IPS-11a (cell line): ENCODE measurements around the gene NMNAT2.

Source experiments
- H3K4me3 ChIP-seq: one replicate; pipeline ENCODE4 v1.5.1; 2013; ENCODE audit warnings: low read depth, low read length, control low read depth

The NMNAT2 gene

GRCh38 chr1:183218971-183219615 lies 199.1 kb downstream of the NMNAT2 start:
- no peak overlapping the region for H3K4me3 ChIP-seq

GRCh38 chr1:183218027-183218618 lies 200.1 kb downstream of the NMNAT2 start:
- H3K4me3 ChIP-seq, result no peak overlapping the region

- no peak overlapping the region for H3K4me3 ChIP-seq
Measured at GRCh38 chr1:183215936-183216335, 202.2 kb downstream of the NMNAT2 start.

GRCh38 chr1:183215076-183215720 lies 203.0 kb downstream of the NMNAT2 start:
- H3K4me3 ChIP-seq, result no peak overlapping the region

GRCh38 chr1:183214021-183214970 lies 203.9 kb downstream of the NMNAT2 start:
- no peak overlapping the region for H3K4me3 ChIP-seq

DNA sequence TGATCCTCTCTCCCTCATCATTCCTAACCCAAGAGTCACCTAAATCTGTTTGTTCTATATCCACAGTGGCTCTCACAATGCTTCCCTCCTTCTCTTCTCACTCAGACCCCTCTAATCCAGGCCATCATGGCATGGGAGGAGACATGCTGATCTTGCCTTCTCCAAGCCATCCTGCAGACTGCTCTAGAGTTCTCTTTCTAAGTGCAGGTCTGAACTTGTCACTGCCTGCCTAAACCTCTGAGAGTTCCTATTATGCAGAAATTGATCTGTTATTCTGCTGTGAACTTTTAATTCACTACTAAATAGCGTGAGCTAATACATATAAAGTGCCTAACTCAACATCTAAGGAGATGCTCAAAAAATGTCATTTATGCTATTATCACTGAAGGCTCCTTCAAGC lies 205.3 kb downstream of the NMNAT2 start:
- H3K4me3 ChIP-seq, result no peak overlapping the region

DNA sequence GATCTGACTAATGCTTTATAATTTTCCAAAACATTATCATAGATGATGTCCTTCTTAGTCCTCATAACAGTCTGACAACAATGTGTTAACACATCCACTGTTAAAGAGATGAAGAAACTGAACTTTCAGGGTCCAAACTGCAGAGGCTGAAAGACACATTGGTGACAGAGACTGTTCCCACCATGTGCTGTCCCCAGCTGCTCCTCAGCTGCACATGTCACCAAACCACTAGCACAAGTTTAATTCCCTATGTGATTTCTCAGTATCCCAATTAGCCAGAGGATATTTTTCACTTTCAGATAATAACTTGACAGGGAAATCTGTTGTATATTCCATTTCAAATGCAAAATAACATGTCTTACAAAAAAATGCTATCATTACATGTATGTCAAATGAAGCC lies 207.5 kb downstream of the NMNAT2 start:
- no peak overlapping the region for H3K4me3 ChIP-seq

GRCh38 chr1:183209533-183210158 lies 208.5 kb downstream of the NMNAT2 start:
- no peak overlapping the region for H3K4me3 ChIP-seq

- no peak overlapping the region for H3K4me3 ChIP-seq
Measured at GRCh38 chr1:183206538-183207122, 211.6 kb downstream of the NMNAT2 start.

DNA sequence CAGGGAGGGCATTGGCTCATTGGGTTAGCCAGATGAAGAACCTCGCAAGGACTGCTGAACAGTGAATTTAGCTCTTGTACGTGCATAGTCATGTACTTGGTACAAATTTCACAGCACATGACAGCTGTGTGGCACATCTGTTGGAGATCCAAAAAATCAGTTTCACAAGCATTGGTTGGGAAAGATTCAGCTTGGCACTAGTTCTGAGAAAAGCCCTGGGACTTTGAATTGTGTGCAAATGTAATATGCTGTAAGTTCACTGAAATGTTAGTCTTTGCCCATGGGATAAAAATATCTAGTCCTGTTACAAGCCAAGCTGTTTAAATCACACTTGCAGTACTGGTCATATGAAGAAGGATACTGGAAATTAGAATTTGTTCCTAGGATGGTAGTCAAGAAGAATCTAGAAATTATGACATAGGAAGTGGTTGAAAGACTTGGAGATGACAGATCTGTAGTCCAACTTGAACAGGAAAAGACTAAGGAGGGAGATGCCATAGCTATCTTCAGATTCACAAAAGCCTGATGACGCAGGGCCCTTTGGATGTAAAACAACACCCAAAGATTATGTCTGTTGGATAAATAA lies 212.9 kb downstream of the NMNAT2 start:
- no peak overlapping the region for H3K4me3 ChIP-seq

DNA sequence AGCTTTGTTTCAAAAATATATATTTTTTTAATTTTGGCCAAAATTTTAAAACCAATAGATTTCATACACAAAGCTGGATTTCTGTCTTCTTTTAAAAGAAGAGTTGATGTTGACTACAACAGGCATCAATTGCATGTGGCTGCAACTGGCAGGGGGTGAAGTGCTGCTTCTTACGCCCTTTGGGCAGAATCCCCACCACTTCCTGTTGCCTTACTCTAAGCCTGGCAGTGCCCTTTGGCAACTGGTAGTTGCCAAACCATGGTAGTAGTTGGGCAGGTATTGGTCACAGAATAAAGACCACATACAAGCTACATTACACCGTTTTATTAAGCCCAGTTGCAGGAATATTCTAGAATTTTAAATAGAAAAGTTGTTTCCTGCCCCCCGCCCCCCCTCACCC lies 215.1 kb downstream of the NMNAT2 start:
- no peak overlapping the region for H3K4me3 ChIP-seq

GRCh38 chr1:183200451-183200850 lies 217.7 kb downstream of the NMNAT2 start:
- H3K4me3 ChIP-seq, result no peak overlapping the region

- H3K4me3 ChIP-seq, result no peak overlapping the region
Measured at GRCh38 chr1:183199304-183199703, 218.9 kb downstream of the NMNAT2 start.

DNA sequence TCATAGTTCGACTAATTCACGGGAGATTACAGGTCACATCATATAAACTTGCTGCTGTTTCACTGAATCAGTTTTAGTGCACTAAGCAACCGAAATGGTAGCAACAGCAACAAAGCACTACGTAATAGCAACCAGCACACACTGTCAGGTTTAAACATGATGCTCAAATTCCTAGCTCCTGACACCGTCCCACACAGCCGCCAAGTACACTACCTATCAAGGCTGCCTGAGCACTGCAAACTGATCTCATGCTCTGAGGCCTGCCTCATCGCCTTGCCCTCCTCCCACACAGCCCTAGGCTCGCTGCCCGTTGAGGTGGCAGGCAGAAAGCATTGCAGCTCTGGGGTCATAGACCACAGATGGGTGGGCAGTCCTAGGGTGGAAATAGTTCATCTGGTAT lies 219.7 kb downstream of the NMNAT2 start:
- H3K4me3 ChIP-seq, result no peak overlapping the region
